HG03520 (cell line): Measurements from ENCODE around the gene PAM.
"Not testable (repeated sequence)": the region's sequence is repeated elsewhere in the genome, so short reads cannot be mapped to it uniquely, and the experiment has no call there.

Experiments used
- ATAC-seq: cut with Tn5 transposase; IDR thresholded peaks from one replicate; pipeline ENCODE4 v1.9.1; 2021; ENCODE audit warnings: mild to moderate bottlenecking, moderate library complexity; ENCODE audit not compliant: unreplicated experiment

The PAM gene

DNA sequence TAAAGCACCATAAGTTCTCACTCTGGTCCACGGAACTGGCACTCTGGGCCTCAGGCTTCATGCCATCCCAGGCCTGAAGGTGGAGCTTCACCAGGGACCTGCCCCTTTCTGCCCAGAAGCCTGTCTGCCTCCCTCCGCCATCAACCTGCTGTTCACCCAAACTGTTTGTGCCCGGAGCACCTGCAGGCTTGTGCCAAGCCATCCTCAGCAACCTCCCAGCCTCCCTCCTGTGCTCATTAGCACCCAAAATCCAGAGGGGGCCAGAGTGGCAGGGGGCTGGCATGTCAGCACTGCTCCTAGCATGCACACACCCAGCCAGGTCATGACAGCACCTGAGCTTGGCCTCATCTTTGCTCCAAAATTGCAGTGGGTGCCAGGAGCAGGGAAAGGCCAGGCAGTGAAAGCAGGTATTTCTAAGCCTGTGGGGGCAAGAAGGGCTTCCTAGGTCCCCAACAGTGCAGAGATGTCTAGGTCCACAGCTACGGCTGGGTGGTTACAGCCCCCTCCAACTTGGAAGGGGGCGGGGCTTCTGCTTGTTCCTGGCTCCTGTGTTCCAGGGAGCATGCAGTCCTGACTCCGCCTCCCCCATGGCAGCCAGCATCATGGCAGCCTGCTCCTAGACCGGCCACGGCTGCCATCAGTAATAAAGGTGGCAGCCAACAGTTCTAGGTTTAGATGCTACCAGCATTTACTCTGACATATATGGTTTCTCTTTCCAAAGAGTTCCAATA is 279.7 kb downstream of the PAM start:
- no peak for ATAC-seq

DNA sequence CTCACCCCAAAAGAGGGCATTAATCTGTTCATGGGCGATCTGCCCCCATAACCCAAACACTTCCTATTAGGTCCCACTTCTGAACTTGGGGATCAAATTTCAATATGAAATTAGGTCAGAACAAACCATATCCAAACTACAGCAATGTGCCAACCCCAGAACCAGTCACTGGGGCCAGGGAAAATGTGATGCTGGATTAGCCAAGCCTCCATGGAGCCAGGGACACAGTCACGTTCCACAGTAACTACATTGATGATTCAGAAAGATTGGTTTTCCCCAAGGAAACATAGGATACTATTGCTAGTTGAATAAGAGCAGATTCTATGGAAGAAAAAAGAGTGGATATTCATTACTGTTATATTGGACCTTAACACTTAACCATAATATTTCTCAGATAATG is 280.6 kb downstream of the PAM start:
- no peak for ATAC-seq

DNA sequence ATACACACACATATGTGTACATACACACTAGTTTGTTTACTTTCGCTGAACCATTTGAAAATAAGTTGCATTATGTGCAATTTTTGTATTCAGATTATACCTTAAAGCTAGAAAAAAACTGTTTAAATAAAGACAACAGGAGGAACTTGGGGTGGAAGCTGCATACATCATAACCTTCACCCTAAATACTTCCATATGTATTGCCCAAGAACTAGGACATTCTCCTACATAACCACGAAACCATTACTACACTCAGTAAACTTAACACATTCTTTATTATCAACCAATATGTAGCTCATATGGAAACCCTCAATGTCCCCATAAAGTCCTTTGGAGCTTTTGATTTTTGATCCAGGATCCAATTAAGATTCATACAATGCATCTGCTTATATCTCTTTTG is 281.5 kb downstream of the PAM start:
- no peak for ATAC-seq

DNA sequence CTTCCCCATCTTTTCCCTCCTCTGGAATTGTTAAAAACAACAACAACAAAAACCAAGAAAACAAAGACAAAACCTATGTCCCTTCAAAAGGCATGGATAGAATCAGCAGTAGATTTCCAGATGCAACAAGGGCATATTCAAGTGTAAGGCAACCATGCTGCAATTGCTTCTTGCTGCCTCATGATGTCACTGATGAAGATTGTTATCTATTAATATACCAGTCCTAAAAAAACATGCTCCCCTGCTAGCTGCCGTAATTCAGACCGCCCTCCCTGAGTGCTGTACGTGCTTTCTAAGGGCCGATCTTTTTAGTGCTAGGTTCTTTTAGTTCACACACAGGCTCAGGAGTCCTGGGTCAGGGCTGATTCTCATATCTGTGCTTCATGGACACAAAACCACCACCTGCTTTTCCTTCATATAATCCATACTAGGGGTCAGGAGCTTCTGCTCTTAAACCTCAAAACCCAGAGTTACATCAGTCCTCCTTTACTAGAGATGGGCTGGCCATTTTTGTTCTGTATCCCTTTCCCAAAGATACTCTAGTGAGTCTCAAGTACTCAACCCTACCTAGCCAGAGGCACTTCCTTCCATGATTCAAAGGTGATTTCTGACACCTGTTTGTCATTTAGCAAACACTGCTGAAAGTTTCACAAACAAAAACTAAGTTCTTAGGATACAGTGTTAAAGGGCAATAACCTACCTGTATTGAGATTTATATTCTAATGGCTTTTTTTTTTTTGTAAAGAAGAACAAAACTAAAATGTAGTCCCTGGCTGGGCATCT is 282.8 kb downstream of the PAM start:
- ATAC-seq, result no peak

DNA sequence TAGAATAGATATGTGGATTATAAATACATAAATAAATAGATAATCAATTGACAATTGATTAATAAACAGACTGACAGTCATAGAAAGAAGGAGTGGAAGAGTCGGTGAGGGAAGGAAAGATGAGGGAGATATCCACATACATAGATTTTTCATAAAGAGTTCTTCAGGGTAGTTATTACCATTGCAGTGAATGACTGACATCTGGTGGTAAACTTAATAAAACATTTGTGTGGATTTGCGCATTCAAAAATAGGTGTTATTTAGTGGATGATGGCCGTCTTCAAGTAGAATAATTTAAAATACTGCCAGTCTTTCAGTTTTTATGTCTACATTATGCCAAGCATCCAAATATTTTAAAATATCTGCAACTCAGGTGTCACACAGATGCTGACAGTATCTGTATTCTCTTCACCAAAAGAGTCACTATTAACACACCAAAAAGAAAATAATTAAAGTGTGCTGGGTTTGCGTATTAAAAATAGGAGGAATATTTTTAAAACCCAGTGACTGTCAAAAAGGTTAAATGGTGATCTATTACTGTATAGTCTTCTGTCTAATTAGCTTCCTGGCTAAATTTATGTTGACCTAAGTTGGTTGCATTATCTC is 286.1 kb downstream of the PAM start:
- no peak for ATAC-seq

DNA sequence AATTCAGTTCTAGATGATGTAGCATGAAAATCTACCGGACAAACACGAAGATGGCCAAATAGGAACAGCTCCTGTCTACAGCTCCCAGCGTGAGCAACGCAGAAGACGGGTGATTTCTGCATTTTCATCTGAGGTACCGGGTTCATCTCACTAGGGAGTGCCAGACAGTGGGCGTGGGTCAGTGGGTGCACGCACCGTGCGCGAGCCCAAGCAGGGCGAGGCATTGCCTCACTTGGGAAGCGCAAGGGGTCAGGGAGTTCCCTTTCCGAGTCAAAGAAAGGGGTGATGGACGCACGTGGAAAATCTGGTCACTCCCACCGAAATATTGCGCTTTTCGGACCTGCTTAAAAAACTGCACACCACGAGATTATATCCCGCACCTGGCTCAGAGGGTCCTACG is 291.6 kb downstream of the PAM start:
- ATAC-seq, result not testable (repeated sequence)

DNA sequence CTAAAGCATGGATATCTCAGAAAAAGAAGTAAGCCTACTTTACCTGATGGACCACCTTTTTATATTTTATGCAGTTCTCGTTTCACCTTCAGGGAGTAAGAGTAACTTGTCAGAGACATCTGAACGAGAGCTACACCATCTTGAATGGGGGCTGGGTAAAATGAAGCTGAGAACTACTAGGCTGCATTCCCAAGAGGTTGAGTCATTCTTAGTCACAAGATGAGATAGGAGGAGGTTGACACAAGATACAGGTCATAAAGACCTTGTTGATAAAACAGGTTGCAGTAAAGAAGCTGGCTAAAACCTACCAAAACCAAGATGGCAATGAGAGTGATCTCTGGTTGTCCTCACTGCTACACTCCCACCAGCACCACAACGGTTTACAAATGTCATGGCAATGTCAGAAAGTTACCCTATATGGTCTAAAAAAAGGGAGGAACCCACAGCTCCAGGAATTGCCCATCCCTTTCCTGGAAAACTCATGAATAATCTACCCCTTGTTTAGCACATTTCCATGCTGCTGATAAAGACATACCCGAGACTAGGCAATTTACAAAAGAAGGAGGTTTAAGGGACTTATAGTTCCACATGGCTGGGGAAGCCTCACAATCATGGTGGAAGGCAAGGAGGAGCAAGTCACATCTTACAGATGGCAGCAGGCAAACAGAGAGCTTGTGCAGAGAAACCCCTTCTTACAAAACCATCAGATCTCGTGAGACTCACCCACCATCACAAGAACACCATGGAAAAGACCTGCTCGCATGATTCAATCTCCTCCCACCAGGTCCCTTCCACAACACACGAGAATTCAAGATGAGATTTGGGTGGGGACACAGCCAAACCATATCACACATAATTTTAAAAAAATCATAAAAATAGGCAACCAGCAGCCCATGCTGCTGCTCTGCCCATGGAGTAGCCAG is 302.4 kb downstream of the PAM start:
- no peak for ATAC-seq

DNA sequence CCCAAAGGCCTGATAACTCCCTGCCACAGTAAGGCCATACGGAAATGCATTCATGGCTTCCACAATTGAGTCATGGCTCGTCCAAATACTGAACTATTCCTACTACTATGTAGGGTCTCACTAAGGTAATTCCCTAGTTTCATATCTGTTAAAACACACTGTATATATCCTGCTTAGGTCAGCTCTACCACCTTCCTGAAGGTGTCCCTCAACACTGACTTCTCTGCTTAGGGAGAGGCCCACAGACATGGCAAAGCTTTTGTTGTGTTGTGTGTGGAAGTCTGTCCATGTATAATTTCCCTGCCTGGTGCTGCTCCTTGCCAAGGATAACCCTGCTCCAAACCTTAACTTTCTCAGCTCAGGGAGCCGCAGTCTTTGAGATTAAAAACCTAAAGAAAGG is 304.4 kb downstream of the PAM start:
- ATAC-seq, result no peak

DNA sequence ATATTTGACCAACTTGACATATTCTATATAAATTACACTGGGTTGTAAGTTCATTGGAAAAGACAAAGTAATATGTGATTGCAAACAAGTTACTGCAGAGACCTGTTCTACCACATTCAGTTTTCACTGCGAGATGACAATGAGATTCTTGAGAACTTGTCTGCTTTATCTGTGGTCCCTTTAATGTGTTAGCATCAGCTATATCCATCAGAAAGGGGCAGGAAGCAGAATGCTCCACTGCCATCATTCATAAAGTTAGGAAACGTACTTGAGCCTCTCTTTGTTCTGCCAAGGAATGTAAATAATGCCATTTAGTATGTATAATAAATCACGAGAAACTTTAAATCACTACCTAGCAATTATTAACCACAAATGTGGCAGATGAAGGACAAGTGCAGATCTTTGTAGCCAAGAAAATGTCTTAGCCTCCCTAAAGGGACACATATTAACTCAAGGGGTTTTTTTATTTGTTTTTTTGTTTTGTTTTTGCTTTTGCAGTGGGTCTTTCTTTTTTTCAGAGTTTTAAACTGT is 305.4 kb downstream of the PAM start:
- no peak for ATAC-seq

DNA sequence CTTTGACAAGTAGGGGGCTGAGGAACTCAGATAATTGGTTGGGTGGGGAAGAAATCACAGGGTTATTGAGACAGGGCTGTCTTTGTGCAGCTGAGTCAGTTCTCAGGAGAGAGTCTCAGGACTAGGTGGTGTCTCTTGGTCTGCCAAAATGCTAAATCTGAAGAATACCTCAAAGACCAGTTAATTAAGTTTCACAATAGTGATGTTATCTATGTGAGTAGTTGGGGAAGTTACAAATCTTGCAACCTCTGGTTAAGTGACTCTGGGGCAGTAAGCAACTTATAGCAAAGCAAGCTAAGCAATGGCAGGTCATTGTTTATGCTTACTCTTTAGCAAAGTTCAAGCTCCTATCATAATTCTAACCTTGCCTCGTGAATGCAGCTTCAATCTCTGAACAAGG is 311.2 kb downstream of the PAM start:
- no peak for ATAC-seq

DNA sequence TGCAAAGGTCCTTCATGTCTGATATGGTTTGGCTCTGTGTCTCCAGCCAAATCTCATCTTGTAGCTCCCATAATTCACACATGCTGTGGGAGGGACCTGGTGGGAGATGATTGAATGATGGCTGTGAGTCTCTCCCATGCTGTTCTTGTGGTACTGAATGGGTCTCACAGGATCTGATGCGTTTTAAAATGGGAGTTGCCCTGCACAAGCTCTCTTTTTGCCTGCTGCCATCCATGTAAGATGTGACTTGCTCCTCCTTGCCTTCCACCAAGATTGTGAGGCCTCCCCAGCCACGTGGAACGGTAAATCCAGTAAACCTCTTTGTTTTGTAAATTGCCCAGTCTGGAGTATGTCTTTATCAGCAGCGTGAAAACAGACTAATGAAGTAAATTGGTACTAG is 318.4 kb downstream of the PAM start:
- not testable (repeated sequence) for ATAC-seq

DNA sequence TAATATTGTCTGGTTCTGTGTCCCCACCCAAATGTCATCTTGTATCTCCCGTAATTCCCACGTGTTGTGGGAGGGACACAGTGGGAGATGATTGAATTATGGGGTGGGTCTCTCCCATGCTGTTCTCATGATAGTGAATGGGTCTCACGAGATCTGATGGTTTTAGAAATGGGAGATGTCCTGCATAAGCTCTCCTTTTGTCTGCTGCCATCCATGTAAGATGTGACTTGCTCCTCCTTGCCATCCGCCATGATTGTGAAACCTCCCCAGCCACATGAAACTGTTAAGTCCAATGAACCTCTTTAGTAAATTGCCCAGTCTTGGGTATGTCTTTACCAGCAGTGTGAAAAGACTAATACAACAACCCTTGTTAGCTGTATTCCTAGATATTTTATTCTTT is 320.3 kb downstream of the PAM start:
- no peak for ATAC-seq
